HG03575 (cell line): Measurements from ENCODE around the gene S100A4.

Source experiments
- ATAC-seq: cut with Tn5 transposase; IDR thresholded peaks from one replicate; pipeline ENCODE4 v1.9.1; 2021; ENCODE audit not compliant: unreplicated experiment, insufficient number of reproducible peaks, low FRiP score; ENCODE audit errors: extremely low read depth

The S100A4 gene

DNA sequence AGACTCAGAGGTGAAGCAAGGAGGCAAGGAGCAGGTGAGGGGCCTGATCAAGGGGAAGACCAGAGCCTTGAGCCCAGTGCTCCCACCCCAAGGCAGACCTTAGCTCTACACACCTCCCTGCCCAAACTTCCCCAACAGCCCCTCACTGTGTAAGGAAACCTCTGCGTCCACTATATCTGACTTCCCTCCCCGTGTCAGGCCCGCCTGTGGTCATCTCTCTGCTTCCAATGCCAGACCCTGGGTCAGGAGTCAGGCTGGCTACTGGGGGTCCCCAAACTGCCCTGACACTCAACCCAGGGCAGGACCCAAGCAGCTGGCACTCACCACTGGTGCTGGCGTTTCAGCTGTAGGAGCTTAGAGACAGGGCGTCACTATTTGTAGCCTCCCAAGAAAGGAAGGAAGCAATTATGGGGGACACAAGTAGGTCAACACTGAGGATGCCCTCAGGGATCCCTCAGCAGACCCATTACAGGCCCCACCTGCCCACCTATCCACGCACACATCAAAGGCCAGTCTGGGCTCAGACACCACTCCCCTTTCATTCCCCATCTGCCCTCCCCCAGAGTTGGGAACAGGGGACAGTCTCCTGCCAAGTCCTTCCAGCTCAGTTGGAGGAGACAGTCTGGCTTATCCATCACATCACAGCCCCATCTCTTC, 4.3 kb upstream of the S100A4 start:
- no peak for ATAC-seq

DNA sequence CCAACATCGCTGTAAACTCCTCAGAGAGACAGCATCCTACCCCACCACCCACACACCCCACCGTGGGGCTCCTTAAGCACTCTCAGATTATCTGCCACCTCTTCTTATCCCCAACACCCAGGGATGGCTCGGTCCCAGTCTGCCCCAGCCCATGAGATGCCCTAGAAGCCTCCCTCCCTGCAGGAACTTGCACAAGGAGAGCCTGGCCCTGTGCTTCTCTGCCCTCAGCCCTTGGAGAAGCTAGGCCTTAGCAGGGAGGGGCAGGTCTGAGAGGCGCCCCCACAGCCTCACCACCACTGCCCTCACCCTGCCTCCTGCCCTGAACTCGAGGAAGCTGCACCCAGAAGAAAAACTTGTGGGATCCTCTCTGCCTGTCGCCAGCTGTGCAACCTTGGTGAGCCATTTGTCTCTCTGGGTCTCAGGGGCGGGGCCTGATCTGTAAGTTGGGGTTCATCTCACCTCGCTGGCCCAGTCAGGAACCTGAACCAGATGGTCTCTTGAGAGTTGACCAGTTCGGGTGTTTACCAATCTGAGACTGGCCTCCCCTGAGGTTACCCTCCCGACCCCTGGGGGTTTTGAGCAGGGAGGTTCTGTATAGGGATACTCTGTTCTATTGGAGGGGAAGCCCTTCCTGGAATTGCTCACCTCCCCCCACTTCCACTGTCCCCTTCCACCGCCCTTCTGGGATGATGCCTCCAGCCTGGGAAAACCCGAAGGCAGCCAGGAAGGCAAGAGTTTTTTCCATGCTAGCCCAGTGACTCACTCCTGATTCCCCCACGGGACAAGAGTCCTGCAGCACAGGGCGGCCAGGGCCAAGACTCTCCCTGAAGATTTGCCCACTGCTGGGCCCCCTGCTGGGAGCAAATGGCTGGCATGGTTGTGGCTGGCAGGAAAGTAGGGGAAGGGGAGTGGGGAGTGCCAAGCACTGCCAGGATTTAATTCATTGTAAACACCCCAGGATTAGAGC, 3.4 kb upstream of the S100A4 start, which contains the start of gene S100A3:
S100A3 (minus strand) TSS at position 537 of the 967 bp plus-strand sequence. CDS start 773 bp downstream, outside the sequence.
- no peak for ATAC-seq

DNA sequence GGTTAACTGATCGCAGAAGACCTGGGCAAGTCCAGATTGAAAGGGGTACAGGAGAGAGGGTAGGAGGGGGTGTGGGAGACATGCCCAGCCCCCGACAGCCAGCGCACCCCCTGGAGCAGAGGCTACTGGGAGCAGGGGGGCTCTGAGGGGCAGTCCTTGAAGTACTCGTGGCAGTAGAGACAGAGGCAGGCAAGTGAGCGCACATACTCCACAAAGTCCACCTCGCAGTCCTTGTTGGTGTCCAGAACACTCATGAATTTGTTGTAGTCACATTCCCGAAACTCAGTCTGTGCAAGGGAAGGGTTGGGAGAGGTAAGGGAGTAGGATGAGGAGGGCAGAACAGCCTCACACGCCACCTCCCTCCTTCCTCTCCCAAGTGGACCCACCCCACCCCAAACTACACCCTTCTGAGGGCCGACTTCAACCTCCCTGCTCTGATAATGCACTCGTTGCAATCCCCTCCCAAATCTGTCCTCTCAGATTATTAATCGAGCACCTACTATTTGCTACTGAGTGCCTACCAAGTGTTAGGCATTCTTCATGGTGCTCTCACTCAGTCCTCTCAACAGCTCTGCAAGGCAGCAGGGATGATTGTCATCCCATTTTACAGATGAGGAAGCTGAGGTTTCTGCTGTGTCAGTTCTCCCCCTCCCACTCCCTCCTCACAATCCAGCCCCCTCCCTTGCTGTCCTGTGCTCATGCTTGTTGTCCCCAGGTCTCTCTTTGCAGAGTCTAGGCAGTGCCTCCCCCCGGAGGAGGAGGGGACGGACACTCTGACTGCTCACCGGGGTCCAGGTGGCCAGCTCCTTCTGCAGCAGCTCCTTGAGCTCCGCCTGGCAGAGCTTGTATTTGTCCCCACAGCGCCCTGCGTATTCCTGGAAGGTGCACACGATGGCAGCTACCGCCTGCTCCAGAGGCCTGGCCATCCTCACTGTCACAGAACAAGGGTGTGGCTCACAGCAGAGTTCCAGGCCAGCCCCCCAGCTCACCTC, 2.2 kb upstream of the S100A4 start:
- ATAC-seq = no peak

DNA sequence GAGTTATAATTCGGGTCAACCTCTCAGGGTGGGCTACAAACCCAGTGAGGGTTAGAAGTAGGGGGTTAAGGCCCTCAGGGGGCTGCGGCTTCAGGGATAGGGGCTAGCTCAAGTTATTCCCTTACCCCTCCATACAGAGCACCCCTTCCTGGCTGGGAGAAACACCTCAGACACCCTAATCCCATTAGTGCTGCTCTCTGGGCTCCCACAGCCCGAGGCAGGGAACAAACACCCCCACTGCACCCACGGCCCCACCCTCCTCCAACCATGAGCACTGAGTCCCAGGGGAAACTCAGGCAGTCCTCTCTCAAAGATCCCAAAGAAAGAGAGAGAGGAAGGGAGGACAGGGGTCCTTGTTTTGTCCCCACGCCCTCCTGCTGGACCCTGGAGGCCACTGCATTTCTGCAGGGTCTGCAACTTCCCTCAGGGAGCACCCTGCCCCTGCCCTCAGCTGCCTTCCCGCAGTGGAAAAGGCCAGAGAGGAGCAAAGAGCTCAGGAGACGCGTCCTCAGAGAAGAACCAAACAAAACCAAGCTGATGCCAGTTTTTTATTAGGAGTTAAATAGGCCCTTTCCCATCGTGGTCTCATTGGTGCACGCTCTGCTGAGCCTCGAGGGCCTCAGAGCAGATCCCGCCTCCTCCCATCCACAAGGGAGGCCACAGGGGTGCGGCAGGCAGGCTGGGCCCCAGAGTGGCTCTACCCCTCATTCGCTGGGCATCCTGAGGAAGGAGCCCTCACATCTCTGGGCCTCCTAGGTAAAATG, 1.4 kb upstream of the S100A4 start:
- no peak for ATAC-seq

DNA sequence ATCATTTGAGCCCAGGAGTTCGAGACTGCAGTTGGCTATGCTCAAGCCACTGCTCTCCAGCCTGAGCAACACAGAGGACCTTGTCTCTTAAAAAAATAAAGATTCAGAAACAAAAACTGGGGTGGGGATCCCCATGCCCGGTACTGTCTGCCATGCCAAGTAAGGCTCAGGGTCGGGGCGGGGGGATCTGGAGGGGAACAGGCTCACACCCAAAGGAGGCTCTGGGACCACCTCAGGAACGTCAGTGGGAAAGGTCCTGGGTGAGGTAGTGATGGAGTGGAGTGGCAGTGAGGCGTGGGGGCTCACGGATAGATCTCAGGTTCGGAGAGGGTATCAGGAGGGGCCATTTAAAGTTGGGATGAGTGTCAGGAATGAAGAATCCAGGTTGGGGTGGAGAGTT, 765 bp upstream of the S100A4 start:
- ATAC-seq = no peak

DNA sequence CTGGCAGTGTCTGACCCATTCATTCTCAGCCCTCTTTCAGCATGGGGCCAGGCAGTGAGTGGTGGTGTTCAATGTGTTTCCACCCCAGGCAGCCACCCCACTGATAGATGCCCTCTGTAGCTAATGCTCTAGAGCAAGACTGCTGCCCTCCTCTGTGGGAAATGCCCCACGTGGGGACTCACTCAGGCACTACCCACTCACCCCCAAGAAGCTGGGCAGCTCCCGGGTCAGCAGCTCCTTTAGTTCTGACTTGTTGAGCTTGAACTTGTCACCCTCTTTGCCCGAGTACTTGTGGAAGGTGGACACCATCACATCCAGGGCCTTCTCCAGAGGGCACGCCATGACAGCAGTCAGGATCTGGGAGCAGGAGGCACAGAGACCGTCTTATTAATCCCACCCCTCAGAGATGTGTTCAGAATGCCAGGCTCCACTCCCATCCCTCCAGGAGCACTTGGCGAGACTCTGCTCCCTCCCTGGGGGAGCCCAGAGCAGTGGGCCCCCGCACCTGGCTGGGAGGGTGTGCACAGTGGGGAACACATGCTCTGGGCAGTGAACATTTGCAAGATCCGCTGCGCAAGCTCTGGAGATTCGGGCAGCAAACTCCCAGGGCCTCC, 1.0 kb downstream of the S100A4 start:
- no peak for ATAC-seq

DNA sequence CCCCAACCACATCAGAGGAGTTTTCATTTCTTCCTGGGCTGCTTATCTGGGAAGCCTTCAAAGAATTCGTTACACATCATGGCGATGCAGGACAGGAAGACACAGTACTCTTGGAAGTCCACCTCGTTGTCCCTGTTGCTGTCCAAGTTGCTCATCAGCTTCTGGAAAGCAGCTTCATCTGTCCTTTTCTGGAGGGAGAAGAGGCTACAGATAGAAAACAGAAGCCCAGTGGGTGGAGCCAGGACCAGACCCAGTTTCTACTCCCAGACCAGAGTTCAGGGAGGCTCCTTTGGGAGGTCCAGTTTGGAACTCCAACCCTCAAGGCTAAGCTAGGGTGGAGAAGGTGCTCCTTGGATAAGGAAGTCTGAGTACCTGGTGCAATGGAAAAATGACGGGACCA, 1.9 kb downstream of the S100A4 start:
- no peak for ATAC-seq

DNA sequence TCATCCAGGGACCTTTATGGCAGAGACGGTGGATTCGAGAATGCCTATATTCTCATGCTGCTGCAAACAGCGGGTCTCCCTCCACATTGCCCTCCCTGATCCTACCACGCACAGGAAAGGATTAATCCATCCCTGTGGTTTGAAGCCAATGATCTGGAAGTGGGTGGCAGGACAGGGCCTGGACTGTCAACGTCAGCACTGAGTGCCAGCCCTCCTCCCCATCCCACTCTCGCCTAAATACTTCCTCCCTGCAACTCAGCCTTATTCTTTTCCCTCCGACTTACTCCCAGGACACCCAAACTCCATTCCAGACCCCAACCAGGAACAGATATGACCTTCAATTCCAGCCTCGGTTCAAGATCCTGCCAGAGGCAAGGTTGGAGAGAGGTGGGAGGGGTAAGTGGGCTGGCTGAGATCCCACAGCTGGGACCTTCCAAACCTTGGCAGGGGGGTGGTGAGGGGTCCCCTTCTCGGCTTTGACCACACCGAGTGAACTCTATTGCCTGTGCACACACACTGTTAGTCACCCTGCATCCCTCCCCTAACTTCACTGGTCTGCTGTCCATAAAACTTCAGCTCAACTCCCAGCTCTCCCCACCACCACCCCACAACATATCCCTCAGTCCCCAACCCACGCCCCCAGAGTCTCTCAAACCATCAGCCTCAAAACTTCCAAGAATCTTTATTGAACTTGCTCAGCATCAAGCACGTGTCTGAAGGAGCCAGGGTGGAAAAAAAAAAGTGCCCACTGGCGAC, 2.5 kb downstream of the S100A4 start:
- no peak for ATAC-seq

DNA sequence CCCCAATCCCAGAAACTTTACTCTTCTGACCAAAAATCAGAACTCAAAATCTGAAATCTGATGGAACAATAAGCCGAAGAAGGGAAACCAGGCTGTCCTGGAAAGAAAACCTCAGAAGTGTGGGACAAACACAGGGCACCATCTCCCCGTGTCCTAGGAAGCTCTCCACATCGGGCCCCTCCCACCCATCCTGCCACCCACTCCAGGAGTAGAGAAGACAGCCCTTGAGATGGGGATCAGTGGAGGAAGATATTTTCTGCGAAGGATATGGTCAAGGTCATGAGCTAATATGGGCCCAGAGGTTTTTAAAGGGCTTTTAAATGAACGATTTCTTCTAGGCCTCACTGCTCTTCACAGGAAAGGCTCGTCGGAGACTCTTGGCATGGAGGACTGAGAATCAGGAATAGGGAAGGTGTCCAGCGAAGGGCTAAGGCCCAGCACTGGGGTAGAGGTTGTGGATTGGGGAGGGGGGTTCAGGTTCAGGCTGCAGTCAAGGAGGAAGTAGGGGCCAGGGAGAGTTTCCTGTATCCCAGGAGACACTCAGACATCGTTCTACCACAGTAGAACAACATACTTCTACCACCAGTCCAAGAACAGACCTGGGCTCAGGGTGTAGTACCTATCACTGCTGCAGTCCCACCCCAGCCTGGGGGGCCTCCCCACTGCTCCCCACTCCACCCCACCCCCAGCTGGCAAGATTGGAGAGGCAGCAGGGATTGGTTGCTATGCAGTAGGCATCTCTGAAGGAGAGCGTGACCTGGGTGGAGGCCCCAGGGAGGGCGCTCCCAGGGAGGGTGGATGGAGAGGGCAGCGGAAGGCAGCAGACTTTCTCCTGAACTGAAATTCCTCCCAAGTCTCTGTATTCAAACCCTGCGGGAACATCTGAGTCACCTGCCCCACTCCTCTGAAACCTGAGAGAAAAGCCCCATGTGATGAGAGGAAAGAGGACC, 3.7 kb downstream of the S100A4 start:
- no peak for ATAC-seq

DNA sequence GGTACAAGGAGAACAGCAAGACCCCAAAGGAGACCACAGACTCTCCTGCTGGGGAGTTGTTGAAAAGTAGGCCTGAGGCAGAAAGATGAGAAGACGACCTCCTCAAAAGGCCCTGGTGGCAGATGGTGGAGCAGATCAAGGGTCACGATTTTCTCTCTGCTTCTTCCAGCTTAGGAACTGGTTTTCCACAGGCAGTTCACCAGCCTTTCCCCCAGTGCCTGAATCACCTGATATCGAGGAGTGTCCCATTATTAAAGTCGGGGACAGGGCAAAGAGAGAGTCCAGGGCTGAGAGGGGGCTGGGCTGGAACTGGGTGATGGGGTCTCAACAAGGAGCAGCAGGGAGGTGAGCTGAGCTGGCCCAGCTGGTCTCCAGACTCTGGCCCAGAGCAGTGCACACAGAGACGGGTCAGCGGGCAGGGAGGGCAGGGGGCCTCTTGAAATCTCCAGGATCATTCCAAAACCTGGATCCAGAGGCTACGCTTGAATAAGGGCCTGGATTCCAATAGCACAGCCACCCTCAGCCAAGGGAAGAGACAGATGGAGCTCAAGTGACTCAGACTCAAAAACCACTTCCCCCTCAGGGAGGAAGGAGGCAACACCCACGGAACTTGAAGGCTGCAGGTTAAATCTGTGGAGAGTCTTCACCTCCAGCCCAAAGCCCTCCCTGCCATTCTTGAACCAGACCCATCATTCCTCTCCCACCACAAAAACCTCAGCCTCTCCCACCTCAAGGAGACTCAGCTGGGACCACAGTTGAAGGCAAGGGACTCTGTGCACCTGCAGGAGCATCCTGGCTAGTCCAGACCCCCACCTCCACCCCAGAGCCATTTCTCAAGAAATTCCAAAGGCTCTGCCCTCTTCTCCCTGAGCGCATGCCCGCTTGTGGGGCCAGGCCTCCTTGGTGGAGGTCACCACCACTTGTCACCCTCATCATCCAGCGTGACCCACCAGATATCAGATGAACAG, 4.9 kb downstream of the S100A4 start, which contains the start of gene S100A5:
S100A5 (minus strand) TSS at position 541 of the 968 bp plus-strand sequence. CDS start 743 bp downstream, outside the sequence.
- no peak for ATAC-seq

DNA sequence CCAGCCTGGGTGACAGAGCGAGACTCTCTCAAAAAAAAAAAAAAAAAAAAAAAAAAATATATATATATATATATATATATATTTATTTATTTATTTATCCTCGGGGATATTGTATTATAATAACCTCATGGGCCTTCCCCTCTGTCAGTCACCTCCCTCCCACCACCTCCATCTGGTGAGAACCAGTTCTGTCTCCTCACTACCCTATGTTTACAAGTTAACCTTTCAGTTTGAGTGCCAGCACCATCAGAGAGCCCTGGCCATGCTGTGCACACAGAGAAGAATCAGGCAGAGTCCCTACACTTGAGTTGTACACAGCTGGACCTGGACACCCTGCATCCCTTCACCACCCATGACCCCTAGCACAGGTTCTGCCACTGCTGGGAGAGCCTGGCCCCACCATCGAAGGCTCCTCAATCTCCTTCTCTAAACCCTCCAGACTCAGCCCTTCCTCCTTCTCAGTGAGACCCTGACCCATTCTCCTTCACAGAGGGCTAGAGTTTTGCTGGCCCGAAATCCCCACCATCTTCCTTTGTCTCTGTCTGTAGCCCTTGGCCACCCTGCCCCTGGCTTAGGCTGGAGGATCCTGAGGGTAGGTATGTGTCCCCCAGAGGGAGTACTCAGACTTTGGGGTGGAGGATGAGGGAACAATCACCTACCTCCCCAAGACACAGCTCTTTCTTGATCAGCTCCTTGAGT, 6.1 kb downstream of the S100A4 start:
- no peak for ATAC-seq

DNA sequence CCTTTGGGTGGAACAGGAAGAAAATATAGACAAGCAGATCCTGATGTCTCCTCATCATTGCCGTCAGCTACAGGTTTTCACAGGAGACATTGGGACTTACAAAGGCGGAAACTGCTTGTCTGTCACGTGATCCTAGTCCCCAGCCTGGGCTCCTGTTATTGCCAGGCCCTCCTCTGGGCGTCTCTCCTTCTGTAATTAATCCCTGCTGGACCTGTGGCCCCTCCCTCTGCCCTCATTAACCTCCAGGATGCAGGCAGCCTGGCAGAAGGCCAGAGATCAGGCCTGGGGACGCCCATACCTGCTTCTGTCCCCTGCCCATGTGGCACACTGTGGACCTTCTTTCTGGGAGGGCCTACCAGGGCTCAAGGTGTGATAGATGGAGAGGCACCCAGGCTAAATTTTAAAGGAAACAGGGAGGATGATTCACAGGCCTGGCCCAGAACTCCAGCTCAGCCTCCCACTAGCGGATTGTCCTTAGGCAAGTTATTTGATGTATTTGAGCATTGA, 7.2 kb downstream of the S100A4 start:
- ATAC-seq = no peak

DNA sequence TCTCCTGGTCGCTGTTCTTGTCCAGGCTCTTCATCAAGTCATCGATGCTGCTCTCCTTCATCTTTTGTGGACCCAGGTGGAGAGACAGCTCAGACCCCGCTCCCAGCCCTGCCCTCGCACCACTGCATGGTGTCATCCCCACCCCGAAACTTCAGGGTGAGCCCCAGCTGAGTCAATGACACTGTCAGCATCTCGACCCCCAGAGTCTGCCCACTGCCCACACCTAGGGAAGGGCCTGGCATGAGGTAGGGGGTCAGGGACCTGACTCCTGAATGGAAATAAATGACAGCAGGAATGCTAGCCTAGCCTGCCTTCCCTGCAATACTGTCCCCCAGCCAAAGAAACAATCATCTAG, 8.3 kb downstream of the S100A4 start:
- ATAC-seq = no peak

DNA sequence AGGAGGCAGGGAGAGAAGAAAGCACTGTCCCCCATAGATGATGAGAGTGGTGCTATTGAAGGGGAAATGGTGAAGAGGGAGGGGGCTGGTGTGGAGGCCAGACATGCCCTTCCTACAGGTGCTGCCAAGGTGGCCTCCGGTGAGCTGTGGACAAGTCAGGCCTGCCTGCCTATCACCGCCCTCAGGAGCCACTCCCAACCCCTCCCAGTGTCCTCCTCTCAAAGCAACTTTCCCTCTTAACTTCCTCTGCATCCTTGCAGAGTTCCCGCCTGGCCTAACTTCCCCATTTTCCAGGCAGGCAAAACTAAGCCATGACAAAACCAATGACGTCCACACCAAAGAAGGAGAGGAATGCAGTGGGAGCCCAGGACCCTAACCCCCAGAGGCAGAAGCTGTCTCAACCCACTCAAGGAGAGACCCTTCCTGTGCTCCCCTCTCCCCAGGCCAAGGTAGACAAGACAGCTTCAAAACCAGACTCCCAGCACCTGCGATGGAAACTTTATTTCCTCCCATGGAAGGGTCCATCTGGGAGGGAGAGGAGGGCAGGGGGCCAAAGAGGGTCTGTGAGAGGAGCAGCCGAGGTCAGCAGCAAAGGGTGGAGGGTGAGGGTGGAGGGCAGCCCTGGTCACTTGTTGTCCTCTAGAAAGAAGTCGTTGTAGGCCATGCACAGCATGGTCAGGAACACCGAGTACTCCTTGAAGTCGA, 8.8 kb downstream of the S100A4 start:
- ATAC-seq = no peak
